Stimulated activated CD8-positive, alpha-beta memory T cell treated with anti-CD3 and anti-CD28 coated beads, Interleukin-15, amount 100 ng/mL, for 4 hours (primary cell): ENCODE results near the gene FCHO1.
A peak's percentile ranks its signal among the peaks of the same experiment; 100 is the strongest.
"Not testable (repeated sequence)": the region's sequence is repeated elsewhere in the genome, so short reads cannot be mapped to it uniquely, and the experiment has no call there.

Experiments used
- DNase-seq, 2 donors: peaks; one replicate each; pipeline ENCODE4 v3.0.0-alpha.2; 2020; ENCODE audit warnings: low read depth in 2 of 2

Gene FCHO1

GRCh38 chr19:17764348-17764747 lies 13.1 kb downstream of the FCHO1 start:
- no peak for DNase-seq

- DNase-seq = no peak
Observed at GRCh38 chr19:17765069-17765618, 13.9 kb downstream of the FCHO1 start.

- DNase-seq = no peak
Observed at GRCh38 chr19:17766543-17767131, 15.4 kb downstream of the FCHO1 start.

- DNase-seq = no peak
Observed at GRCh38 chr19:17767559-17767958, 16.3 kb downstream of the FCHO1 start.

DNA sequence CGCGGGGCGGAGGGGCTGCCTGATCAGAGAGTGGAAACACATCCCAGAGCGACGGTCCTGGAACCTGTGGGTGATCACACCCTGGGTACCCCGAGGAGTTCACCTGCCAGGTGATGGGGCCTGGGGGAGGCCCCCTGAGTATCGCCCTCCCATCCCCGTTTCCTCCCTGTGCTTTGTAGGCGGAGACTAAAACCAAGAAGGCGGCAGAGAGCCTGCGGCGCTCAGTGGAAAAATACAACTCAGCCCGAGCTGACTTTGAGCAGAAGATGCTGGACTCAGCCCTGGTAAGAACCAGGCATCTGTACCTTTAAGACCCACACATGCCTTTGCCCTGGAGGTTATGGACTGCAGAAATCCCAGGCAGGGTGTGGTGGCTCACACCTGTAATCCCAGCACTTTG lies 19.3 kb downstream of the FCHO1 start:
- DNase-seq = no peak

DNA sequence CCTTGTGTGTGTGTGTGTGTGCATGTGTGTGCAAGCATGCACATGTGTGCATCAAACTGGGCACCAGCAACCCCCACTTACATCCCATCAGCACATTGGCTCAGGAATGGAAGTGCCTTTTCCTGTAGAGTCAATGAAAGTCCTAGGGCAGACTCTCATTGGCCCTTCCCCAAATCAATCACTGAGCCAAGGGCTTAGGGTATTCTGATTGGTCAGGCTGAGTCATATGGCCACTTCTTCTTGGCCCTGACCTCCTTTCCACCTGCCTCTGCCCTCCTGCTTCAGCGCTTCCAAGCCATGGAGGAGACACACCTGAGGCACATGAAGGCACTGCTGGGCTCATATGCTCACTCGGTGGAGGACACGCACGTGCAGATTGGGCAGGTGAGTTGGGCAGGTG lies 20.9 kb downstream of the FCHO1 start:
- DNase-seq = no peak

- DNase-seq = no peak
Observed at GRCh38 chr19:17775245-17775927, 24.1 kb downstream of the FCHO1 start.

DNA sequence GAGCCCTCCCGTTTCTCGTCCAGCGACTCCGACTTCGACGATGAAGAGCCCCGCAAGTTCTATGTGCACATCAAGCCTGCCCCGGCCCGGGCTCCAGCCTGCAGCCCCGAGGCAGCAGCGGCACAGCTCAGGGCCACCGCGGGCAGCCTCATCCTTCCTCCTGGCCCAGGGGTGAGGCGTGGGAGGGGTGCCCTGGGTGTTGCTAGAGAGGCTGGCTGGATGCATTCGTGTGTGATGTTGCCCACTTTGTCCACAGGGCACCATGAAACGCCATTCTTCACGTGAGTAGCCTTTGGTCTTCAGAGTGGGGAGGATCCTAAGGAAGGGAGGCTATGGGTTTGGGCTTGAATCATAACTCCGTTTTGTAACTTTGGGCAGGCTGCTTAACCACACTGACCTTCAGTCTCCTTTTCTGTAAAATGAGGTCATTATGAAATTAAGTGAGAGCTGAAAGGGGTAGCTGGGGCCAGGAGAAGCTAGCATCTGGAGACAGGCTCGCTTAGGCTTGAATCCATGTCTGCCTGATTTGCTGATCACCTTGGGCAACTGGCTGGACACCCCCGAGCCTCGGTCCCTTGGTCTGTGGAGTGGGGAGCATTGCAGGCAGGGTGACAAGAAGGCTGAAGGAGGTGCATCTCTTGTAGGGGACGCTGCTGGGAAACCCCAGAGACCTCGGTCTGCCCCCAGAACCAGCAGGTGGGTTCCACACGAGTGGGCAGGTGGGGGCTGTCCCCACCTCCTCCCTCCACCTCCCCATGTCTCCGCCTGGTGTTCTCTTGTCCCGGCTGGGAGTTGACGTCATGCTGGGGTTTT lies 24.9 kb downstream of the FCHO1 start:
- no peak for DNase-seq

DNA sequence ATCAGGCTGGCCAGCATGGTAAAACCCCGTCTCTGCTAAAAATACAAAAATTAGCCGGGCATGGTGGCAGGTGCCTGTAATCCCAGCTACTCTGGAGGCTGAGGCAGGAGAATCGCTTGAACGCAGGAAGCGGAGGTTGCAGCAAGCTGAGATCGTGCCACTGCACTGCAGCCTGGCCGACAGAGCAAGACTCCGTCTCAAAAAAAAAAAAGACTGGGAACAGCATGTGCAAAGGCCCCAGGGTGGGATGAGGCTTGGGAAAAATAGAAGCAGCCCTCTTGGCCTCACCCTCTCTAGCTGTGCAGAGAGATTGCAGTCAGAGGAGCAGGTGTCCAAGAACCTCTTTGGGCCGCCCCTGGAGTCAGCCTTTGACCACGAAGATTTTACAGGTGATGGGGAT lies 26.6 kb downstream of the FCHO1 start:
- DNase-seq = not testable (repeated sequence)

GRCh38 chr19:17778251-17778967 lies 27.1 kb downstream of the FCHO1 start:
- DNase-seq = no peak

GRCh38 chr19:17778968-17779929 lies 28.0 kb downstream of the FCHO1 start:
- no peak for DNase-seq

DNA sequence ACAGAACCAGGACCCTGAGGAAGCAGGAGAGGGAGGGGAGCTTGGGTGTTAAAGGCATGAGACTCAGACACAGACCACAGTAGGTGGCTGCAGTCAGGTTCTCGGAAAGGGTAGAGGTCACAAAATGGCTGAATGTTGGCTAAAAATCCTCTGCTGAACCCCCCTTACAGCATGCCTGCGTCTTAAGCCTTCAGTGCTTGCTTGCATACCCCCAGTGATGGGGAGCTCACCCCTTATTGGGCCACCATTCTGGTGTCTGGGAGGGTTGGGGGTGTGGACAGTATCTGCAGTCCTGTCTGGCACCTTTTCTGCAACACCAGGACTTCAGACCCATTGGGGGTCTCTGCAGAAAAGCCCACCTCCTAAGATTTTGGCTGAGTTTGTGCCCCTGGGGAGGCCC lies 29.5 kb downstream of the FCHO1 start:
- no peak for DNase-seq

DNA sequence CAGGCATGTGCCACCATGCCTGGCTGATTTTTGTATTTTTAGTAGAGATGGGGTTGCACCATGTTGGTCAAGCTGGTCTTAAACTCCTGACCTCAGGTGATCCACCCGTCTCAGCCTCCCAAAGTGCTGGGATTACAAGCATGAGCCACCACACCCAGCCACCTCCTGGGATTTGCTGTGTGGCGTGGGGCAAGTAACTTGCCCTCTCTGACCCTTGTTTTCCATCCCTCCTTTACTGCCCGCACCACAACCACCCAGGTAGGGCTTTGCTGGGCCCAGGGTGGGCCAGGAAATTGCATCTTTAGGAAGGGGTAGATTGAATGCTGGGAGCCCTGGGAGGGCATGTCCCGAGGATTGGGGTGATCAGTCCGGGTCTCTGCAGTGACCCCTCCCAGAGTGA lies 32.4 kb downstream of the FCHO1 start:
- not testable (repeated sequence) for DNase-seq

DNA sequence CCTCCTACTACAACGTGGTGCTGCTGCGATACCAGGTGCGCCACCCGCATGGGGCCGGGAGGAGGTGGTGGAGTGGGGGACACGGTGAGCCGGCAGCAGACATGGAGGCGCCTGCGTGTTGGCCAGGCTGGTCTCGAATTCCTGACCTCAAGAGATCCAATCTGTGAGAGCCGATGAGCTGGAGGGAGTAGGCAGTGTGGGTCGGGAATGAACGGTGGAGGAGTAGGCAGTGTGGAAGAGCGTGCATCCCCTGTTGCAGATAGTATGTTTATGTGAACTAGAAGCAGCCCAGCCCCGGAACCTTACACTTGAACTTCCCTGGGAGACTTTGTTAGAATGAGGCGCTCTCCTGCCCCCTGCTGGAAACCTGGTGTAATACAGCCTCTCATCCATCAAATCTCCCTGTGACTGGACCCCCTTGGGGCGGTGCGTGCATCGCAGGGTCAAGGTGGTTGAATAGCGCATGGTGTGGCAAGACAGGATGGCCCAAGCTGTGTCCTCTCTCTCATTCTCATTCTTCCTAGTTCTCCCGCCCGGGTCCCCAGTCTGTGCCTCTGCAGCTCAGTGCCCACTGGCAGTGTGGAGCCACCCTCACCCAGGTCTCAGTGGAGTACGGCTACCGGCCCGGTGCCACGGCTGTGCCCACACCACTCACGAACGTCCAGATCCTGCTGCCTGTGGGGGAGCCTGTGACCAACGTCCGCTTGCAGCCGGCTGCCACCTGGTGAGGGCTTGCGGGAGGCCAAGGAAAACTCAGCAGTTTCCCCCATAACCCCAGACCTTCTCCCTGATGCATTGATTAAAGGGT lies 33.1 kb downstream of the FCHO1 start:
- DNase-seq = peak; percentile 27 to 41

DNA sequence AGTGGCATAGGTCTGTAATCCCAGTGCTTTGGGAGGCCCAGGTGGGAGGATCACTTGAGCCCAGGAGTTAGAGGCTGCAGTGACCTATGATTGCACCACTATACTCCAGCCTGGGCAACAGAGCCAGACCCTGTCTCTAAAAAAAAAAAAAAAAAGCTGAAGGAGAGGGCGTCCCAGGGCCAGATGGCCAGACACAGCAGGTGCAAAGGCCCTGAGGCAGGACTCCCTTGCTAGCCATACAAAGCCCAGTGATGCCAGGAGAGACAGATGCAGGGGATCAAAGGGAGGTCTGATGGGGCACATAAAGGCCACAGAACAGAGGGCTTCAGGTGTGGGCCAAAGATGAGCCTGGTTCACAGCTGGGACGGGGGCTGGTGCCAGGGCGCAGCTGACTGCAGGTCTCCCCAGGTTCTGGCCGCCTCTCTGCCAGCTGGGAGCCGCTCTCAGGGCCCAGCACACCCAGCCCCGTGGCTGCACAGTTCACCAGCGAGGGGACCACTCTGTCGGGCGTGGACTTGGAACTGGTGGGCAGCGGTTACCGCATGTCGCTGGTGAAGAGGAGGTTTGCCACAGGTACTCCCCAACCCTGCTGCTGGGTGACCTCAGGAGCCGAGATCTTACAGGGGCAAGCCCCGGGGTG lies 36.1 kb downstream of the FCHO1 start:
- no peak for DNase-seq

GRCh38 chr19:17788632-17789031 lies 37.4 kb downstream of the FCHO1 start:
- DNase-seq = no peak

DNA sequence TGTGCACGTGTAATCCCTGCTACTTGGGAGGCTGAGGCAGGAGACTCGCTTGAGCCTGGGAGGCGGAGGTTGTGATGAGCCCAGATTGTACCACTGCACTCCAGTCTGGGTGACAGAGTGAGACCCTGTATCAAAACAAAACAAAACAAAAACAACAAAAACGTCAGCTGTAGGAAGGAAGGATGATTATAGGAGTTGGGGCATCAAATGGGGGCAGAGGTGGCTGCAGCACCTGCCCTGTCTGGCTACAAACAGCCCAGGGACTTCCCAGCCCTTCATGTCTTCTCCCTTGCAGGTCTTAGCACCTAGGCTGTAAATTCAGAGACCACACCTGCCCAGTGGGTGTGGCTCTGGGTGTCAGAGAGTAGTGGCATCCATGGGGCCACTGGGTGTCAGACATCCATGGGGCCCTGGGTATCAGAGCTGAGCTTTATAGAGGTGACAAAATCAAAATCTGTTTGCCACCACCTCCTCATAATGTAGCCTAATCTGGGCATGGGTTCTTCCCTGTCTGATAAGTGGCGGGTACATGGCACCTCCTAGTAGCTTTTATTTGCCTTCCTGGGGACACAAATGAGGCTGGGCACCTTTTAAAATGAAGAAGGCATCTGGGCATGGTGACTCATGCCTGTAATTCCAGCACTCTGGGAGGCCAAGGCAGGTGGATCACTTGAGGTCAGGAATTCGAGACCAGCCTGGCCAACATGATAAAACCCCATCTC lies 38.9 kb downstream of the FCHO1 start:
- DNase-seq = no peak

DNA sequence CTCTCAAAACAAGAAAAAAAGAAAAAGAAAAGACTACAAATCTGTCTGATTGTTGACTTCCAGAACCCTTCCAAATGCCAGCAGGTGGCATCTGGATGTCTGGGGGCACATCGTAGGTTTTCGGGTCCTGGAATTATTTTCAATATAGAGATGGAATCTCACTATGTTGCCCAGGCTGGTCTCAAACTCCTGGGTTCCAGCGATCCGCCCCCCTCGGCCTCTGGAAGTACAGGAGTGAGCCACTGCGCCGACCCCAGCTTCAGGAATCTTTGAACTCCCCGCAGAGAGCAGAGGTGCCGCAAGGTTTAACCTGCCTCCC lies 43.1 kb downstream of the FCHO1 start:
- DNase-seq = no peak
